Fibroblast of skin of back (primary cell): Measurements from ENCODE around the gene GTF3C2.
"Not testable (repeated sequence)": the region's sequence is repeated elsewhere in the genome, so short reads cannot be mapped to it uniquely, and the experiment has no call there.

Experiments
- DNase-seq: peaks from one replicate; pipeline ENCODE4 v3.0.0-alpha.2; 2013

The GTF3C2 gene

GRCh38 chr2:27370816-27371620 lies 14.5 kb upstream of the GTF3C2 start:
- DNase-seq = peak; percentile 61

GRCh38 chr2:27370026-27370815 lies 13.7 kb upstream of the GTF3C2 start, which contains the start of the genes EIF2B4 and SNX17:
EIF2B4 (minus strand) TSS chr2:27370338; CDS start chr2:27370314, 24 bp downstream.
SNX17 (plus strand) TSS chr2:27370616; CDS start chr2:27370744, 128 bp downstream.
- DNase-seq = peak; percentile 100

GRCh38 chr2:27369471-27370025 lies 13.0 kb upstream of the GTF3C2 start:
- DNase-seq = peak; percentile 54

GRCh38 chr2:27363933-27364332 lies 7.4 kb upstream of the GTF3C2 start:
- DNase-seq = no peak

- no peak for DNase-seq
These were observed 6.3 kb upstream of the GTF3C2 start for GRCh38 chr2:27362678-27363420.

- peak; percentile 53 for DNase-seq
These were observed 545 bp downstream of the GTF3C2 start for GRCh38 chr2:27356056-27356381.

- DNase-seq = no peak
These were observed 2.0 kb downstream of the GTF3C2 start for GRCh38 chr2:27354597-27354927.

- no peak for DNase-seq
These were observed 2.6 kb downstream of the GTF3C2 start for GRCh38 chr2:27353762-27354596.

- not testable (repeated sequence) for DNase-seq
These were observed 3.2 kb downstream of the GTF3C2 start for GRCh38 chr2:27353386-27353761.

- DNase-seq = no peak
These were observed 4.6 kb downstream of the GTF3C2 start for GRCh38 chr2:27351802-27352598.

- no peak for DNase-seq
These were observed 6.4 kb downstream of the GTF3C2 start for GRCh38 chr2:27350106-27350693.

- DNase-seq = no peak
These were observed 8.9 kb downstream of the GTF3C2 start for GRCh38 chr2:27347641-27348040.

GRCh38 chr2:27336173-27336572 lies 20.4 kb downstream of the GTF3C2 start:
- no peak for DNase-seq

- DNase-seq = no peak
These were observed 21.3 kb downstream of the GTF3C2 start for GRCh38 chr2:27335311-27335710.

- DNase-seq = no peak
These were observed 31.8 kb downstream of the GTF3C2 start for GRCh38 chr2:27324720-27325119.

GRCh38 chr2:27323596-27324285 lies 32.8 kb downstream of the GTF3C2 start:
- DNase-seq = no peak

- peak; percentile 89 for DNase-seq
These were observed 33.6 kb downstream of the GTF3C2 start, which contains the start of gene MPV17 for GRCh38 chr2:27322766-27323595. MPV17 (minus strand) TSS chr2:27323097; CDS start chr2:27322517, 580 bp downstream.

GRCh38 chr2:27322301-27322765 lies 34.2 kb downstream of the GTF3C2 start:
- DNase-seq = peak; percentile 27
